Stimulated activated effector memory CD8-positive, alpha-beta T cell treated with anti-CD3 and anti-CD28 coated beads, Interleukin-12 subunit alpha, Interleukin-12 subunit beta, amount 100 ng/mL, for 72 hours (primary cell): Measurements from ENCODE around the gene MCM7.

ENCODE experiments used
- ATAC-seq: fragments of 150-1000 bp; cut with Tn5 transposase; 2 replicates; pipeline ENCODE4 v1.10.0; 2021
- DNase-seq, 2 donors: peaks; one replicate each; pipeline ENCODE4 v3.0.0; 2021 to 2022; ENCODE audit warnings: low spot score in 2 of 2
- H3K27ac Mint-ChIP-seq: one replicate; pipeline ENCODE4 v1.8.0; 2022; ENCODE audit warnings: mild to moderate bottlenecking, mixed read lengths
- H3K36me3 Mint-ChIP-seq: one replicate; pipeline ENCODE4 v1.8.0; 2022; ENCODE audit warnings: mild to moderate bottlenecking, mixed read lengths
- H3K4me1 Mint-ChIP-seq: one replicate; pipeline ENCODE4 v1.8.0; 2022; ENCODE audit warnings: mixed read lengths
- H3K4me3 Mint-ChIP-seq: one replicate; pipeline ENCODE4 v1.8.0; 2022; ENCODE audit warnings: mild to moderate bottlenecking, mixed read lengths
- H3K9me3 Mint-ChIP-seq: one replicate; pipeline ENCODE4 v1.8.0; 2022; ENCODE audit warnings: mixed read lengths

The MCM7 gene

GRCh38 chr7:100074841-100075240, 26.4 kb downstream of the MCM7 start:
- ATAC-seq, result no peak
- no peak for DNase-seq
- H3K9me3 Mint-ChIP-seq, result peaks cover 18% of the 10 kb centered on the region
- H3K36me3 Mint-ChIP-seq, result peaks cover 100% of the 10 kb centered on the region
- H3K4me1 Mint-ChIP-seq, result peaks cover 14% of the 10 kb centered on the region
- H3K27ac Mint-ChIP-seq, result no peak overlapping the region
- H3K4me3 Mint-ChIP-seq, result no peak overlapping the region

- DNase-seq, result no peak
- H3K9me3 Mint-ChIP-seq, result peaks cover 18% of the 10 kb centered on the region
- H3K27ac Mint-ChIP-seq, result no peak overlapping the region
- no peak for ATAC-seq
- peaks cover 83% of the 10 kb centered on the region for H3K36me3 Mint-ChIP-seq
- no peaks in the 10 kb centered on the region for H3K4me1 Mint-ChIP-seq
- no peak overlapping the region for H3K4me3 Mint-ChIP-seq
These were observed 28.7 kb downstream of the MCM7 start for GRCh38 chr7:100072462-100072861.

GRCh38 chr7:100071018-100071723, 30.0 kb downstream of the MCM7 start:
- no peaks in the 10 kb centered on the region for H3K4me1 Mint-ChIP-seq
- DNase-seq (no peak), ATAC-seq (no peak)
- peaks cover 70% of the 10 kb centered on the region for H3K36me3 Mint-ChIP-seq
- H3K9me3 Mint-ChIP-seq, result peaks cover 18% of the 10 kb centered on the region
- H3K27ac Mint-ChIP-seq, result no peak overlapping the region
- H3K4me3 Mint-ChIP-seq, result no peak overlapping the region

GRCh38 chr7:100069991-100070390, 31.2 kb downstream of the MCM7 start:
- DNase-seq (no peak), ATAC-seq (no peak)
- Mint-ChIP-seq H3K4me1 (no peaks in the 10 kb centered on the region), H3K9me3 (peaks cover 18% of the 10 kb centered on the region), H3K27ac (no peak overlapping the region), H3K36me3 (peaks cover 60% of the 10 kb centered on the region), H3K4me3 (no peak overlapping the region)

- no peaks in the 10 kb centered on the region for H3K4me1 Mint-ChIP-seq
- peaks cover 55% of the 10 kb centered on the region for H3K36me3 Mint-ChIP-seq
- no peak for ATAC-seq
- H3K27ac Mint-ChIP-seq, result no peak overlapping the region
- no peak for DNase-seq
- H3K4me3 Mint-ChIP-seq, result no peak overlapping the region
- peaks cover 12% of the 10 kb centered on the region for H3K9me3 Mint-ChIP-seq
These were observed 34.2 kb downstream of the MCM7 start for GRCh38 chr7:100066953-100067352.

- no peak overlapping the region for H3K4me3 Mint-ChIP-seq
- no peaks in the 10 kb centered on the region for H3K4me1 Mint-ChIP-seq
- peaks cover 2% of the 10 kb centered on the region for H3K9me3 Mint-ChIP-seq
- no peak overlapping the region for H3K27ac Mint-ChIP-seq
- no peak for DNase-seq
- no peak for ATAC-seq
- H3K36me3 Mint-ChIP-seq, result peaks cover 55% of the 10 kb centered on the region
These were observed 35.6 kb downstream of the MCM7 start for GRCh38 chr7:100065452-100066186.

GRCh38 chr7:100064162-100064561, 37.0 kb downstream of the MCM7 start:
- Mint-ChIP-seq H3K9me3 (no peaks in the 10 kb centered on the region), H3K4me1 (no peaks in the 10 kb centered on the region), H3K27ac (no peak overlapping the region), H3K4me3 (no peak overlapping the region), H3K36me3 (peaks cover 52% of the 10 kb centered on the region)
- ATAC-seq, result no peak
- DNase-seq, result no peak

- H3K27ac Mint-ChIP-seq, result no peak overlapping the region
- peaks cover 60% of the 10 kb centered on the region for H3K36me3 Mint-ChIP-seq
- H3K9me3 Mint-ChIP-seq, result no peaks in the 10 kb centered on the region
These were observed 37.8 kb downstream of the MCM7 start for GRCh38 chr7:100063376-100063775.

GRCh38 chr7:100061518-100062193, 39.5 kb downstream of the MCM7 start:
- Mint-ChIP-seq H3K27ac (peak overlapping the region; percentile 37), H3K36me3 (peaks cover 71% of the 10 kb centered on the region), H3K9me3 (no peaks in the 10 kb centered on the region), H3K4me3 (no peak overlapping the region), H3K4me1 (no peaks in the 10 kb centered on the region)
- DNase-seq (no peak), ATAC-seq (no peak)

More at GRCh38 chr7:100063376-100063775, 37.8 kb downstream of the MCM7 start:
- ATAC-seq (no peak), DNase-seq (no peak)
- Mint-ChIP-seq H3K4me1 (no peaks in the 10 kb centered on the region), H3K4me3 (no peak overlapping the region)

- ATAC-seq, result no peak
- H3K27ac Mint-ChIP-seq, result peak overlapping the region; percentile 41
These were observed 41.9 kb downstream of the MCM7 start for GRCh38 chr7:100059251-100059739.

GRCh38 chr7:100057006-100057405, 44.2 kb downstream of the MCM7 start:
- ATAC-seq (no peak), DNase-seq (no peak)
- no peaks in the 10 kb centered on the region for H3K9me3 Mint-ChIP-seq
- no peaks in the 10 kb centered on the region for H3K4me1 Mint-ChIP-seq
- H3K36me3 Mint-ChIP-seq, result peaks cover 44% of the 10 kb centered on the region
- no peak overlapping the region for H3K27ac Mint-ChIP-seq
- H3K4me3 Mint-ChIP-seq, result no peak overlapping the region

More at GRCh38 chr7:100059251-100059739, 41.9 kb downstream of the MCM7 start:
- no peak overlapping the region for H3K4me3 Mint-ChIP-seq
- H3K9me3 Mint-ChIP-seq, result no peaks in the 10 kb centered on the region
- peaks cover 62% of the 10 kb centered on the region for H3K36me3 Mint-ChIP-seq
- no peak for DNase-seq
- H3K4me1 Mint-ChIP-seq, result no peaks in the 10 kb centered on the region

- Mint-ChIP-seq H3K4me1 (peaks cover 9% of the 10 kb centered on the region), H3K4me3 (no peak overlapping the region), H3K27ac (no peak overlapping the region), H3K36me3 (peaks cover 9% of the 10 kb centered on the region), H3K9me3 (no peaks in the 10 kb centered on the region)
- DNase-seq, result peak in 1 of 2 donors; percentile 5
- peak; percentile 34 for ATAC-seq
These were observed 48.0 kb downstream of the MCM7 start for GRCh38 chr7:100053215-100053614.

- DNase-seq (no peak), ATAC-seq (no peak)
- Mint-ChIP-seq H3K9me3 (no peaks in the 10 kb centered on the region), H3K4me3 (peak overlapping the region; percentile 18), H3K27ac (no peak overlapping the region), H3K36me3 (no peaks in the 10 kb centered on the region), H3K4me1 (peaks cover 9% of the 10 kb centered on the region)
These were observed 49.6 kb downstream of the MCM7 start for GRCh38 chr7:100051611-100052010.

- DNase-seq (peak; percentile 79 to 93), ATAC-seq (peak; percentile 96)
- H3K36me3 Mint-ChIP-seq, result no peaks in the 10 kb centered on the region
- peak within 1 kb of the TSS; percentile 89 for H3K27ac Mint-ChIP-seq
- H3K4me1 Mint-ChIP-seq, result peaks cover 9% of the 10 kb centered on the region
- H3K4me3 Mint-ChIP-seq, result peak within 1 kb of the TSS; percentile 78
- no peaks in the 10 kb centered on the region for H3K9me3 Mint-ChIP-seq
These were observed 51.5 kb downstream of the MCM7 start, which contains the start of gene ZSCAN21 for GRCh38 chr7:100049441-100050291. Gene ZSCAN21 (plus strand): TSS chr7:100049774. CDS start chr7:100057007, 7,233 bp downstream.
